ENCODE data around the gene MCM6.
A peak's percentile ranks its signal among the peaks of the same experiment; 100 is the strongest.
"Not testable (repeated sequence)": the region's sequence is repeated elsewhere in the genome, so short reads cannot be mapped to it uniquely, and the experiment has no call there.

The MCM6 gene

GRCh38 chr2:135876066-135876711 is at the start of gene MCM6:
MCM6 (minus strand) TSS chr2:135876443; CDS start chr2:135876365, 78 bp downstream.
- peak; percentile 98 for DNase-seq

- DNase-seq, result no peak
Measured at GRCh38 chr2:135925571-135925970, 49.3 kb upstream of the MCM6 start.

- DNase-seq, result peak; percentile 48
Measured at GRCh38 chr2:135916207-135916606, 40.0 kb upstream of the MCM6 start.

- no peak for DNase-seq
Measured at GRCh38 chr2:135914485-135914884, 38.2 kb upstream of the MCM6 start.

- peak; percentile 44 for DNase-seq
Measured at GRCh38 chr2:135913727-135914365, 37.6 kb upstream of the MCM6 start.

- no peak for DNase-seq
Measured at GRCh38 chr2:135909976-135910375, 33.7 kb upstream of the MCM6 start.

- DNase-seq, result no peak
Measured at GRCh38 chr2:135905679-135906078, 29.4 kb upstream of the MCM6 start.

GRCh38 chr2:135904341-135904989 is 28.2 kb upstream of the MCM6 start:
- no peak for DNase-seq

GRCh38 chr2:135903650-135904049 is 27.4 kb upstream of the MCM6 start:
- DNase-seq, result no peak

GRCh38 chr2:135899567-135899966 is 23.3 kb upstream of the MCM6 start:
- DNase-seq, result no peak

GRCh38 chr2:135898234-135898786 is 22.1 kb upstream of the MCM6 start:
- DNase-seq, result no peak

GRCh38 chr2:135894930-135895329 is 18.7 kb upstream of the MCM6 start:
- no peak for DNase-seq

- DNase-seq, result no peak
Measured at GRCh38 chr2:135893374-135893794, 17.1 kb upstream of the MCM6 start.

- no peak for DNase-seq
Measured at GRCh38 chr2:135890835-135891234, 14.6 kb upstream of the MCM6 start.

GRCh38 chr2:135890149-135890548 is 13.9 kb upstream of the MCM6 start:
- DNase-seq, result no peak

- DNase-seq, result not testable (repeated sequence)
Measured at GRCh38 chr2:135888587-135888986, 12.3 kb upstream of the MCM6 start.

- no peak for DNase-seq
Measured at GRCh38 chr2:135885709-135886108, 9.5 kb upstream of the MCM6 start.

GRCh38 chr2:135882415-135882814 is 6.2 kb upstream of the MCM6 start:
- no peak for DNase-seq

GRCh38 chr2:135876770-135877169 is 527 bp upstream of the MCM6 start:
- not testable (repeated sequence) for DNase-seq

- peak; percentile 69 for DNase-seq
Measured at GRCh38 chr2:135875491-135876065, 665 bp downstream of the MCM6 start.

- no peak for DNase-seq
Measured at GRCh38 chr2:135874777-135875365, 1.4 kb downstream of the MCM6 start.

GRCh38 chr2:135870571-135870970 is 5.7 kb downstream of the MCM6 start:
- no peak for DNase-seq

GRCh38 chr2:135863233-135863632 is 13.0 kb downstream of the MCM6 start:
- no peak for DNase-seq

Measured in NCI-H69 (cell line).